Endothelial cell of umbilical vein (primary cell): ENCODE data around the gene KCNIP1. TPM values are rescaled to one million over a fixed set of nuclear protein-coding genes. Genes with fewer than 3 reads are reported as not detected.

Experiments
- BruUV-seq: library from RNA; stranded (reverse); fragments of 400-500 nt; replicated peaks from 2 replicates; lab custom pipeline; 2021; lab: Mats Ljungman, UMichigan
- CTCF ChIA-PET: fragments of 300-600, 350-600 bp; sonication (Branson Sonifier 250); formaldehyde crosslinking; loops from one replicate; lab custom pipeline; 2021; ENCODE audit warnings: antibody characterized with exemption, inconsistent platforms; lab: Charles Lee
- POLR2A ChIA-PET: fragments of 300-600, 350-600 bp; sonication (Branson Sonifier 250); formaldehyde crosslinking; loops from one replicate; lab custom pipeline; 2021; ENCODE audit warnings: antibody characterized with exemption, inconsistent platforms; lab: Charles Lee
- DNase-seq: peaks from one replicate; pipeline ENCODE4 v3.0.0-alpha.2; 2011; ENCODE audit warnings: low read depth, low spot score
- FAIRE-seq: peaks from 2 replicates; lab custom pipeline; 2011; peaks lifted over from hg19 to GRCh38; lab: Jason Lieb, UNC
- H2AFZ ChIP-seq: 2 replicates; pipeline ENCODE4 v1.6.0; 2012; ENCODE audit warnings: low read depth, low read length, control low read depth, inconsistent platforms
- H3K27ac ChIP-seq: 2 replicates; pipeline ENCODE4 v1.5.1; 2011; ENCODE audit warnings: low read depth, mild to moderate bottlenecking, control low read depth, low read length, moderate library complexity; ENCODE audit not compliant: insufficient read depth
- H3K27me3 ChIP-seq, 2 experiments: 2 replicates each; pipeline versions ENCODE4 v1.6.0 to v1.6.1; 2011; ENCODE audit warnings: low read length in 2 of 2, mixed read lengths in 1 of 2; ENCODE audit not compliant: control insufficient read depth in 2 of 2, insufficient read depth in 2 of 2
- H3K36me3 ChIP-seq, 2 experiments: 2 replicates in 1 of 2; 3 replicates in 1 of 2; pipeline ENCODE4 v1.5.1; 2011; ENCODE audit warnings: low read length in 2 of 2, mild to moderate bottlenecking in 1 of 2, moderate library complexity in 1 of 2; ENCODE audit not compliant: control insufficient read depth in 2 of 2, insufficient read depth in 2 of 2; ENCODE audit errors: extremely low read depth in 1 of 2
- H3K4me1 ChIP-seq: 3 replicates; pipeline ENCODE4 v1.5.1; 2011; ENCODE audit warnings: mild to moderate bottlenecking, low read length; ENCODE audit not compliant: control insufficient read depth, insufficient read depth; ENCODE audit errors: extremely low read depth
- H3K4me2 ChIP-seq: 2 replicates; pipeline ENCODE4 v1.6.1; 2011; ENCODE audit warnings: low read length, control low read depth, mixed read lengths; ENCODE audit not compliant: insufficient read depth
- H3K4me3 ChIP-seq, 3 experiments: fragments of 200-600 bp in 1 of 3; sonication (generic), shearing (Covaris generic) in 1 of 3; replicated peaks in 1 of 3; 2 replicates each; pipeline ENCODE4 v1.5.1; 2011 to 2016; ENCODE audit warnings: control low read depth in 3 of 3, low read length in 3 of 3, mild to moderate bottlenecking in 2 of 3, inconsistent platforms in 1 of 3, low read depth in 1 of 3, moderate library complexity in 1 of 3; ENCODE audit not compliant: insufficient read depth in 1 of 3
- H3K79me2 ChIP-seq: 2 replicates; pipeline ENCODE4 v1.6.0; 2012; ENCODE audit warnings: low read length, inconsistent platforms; ENCODE audit not compliant: control insufficient read depth, insufficient read depth
- H3K9ac ChIP-seq: replicated peaks from 2 replicates; pipeline ENCODE3; 2011; ENCODE audit warnings: low read length, control low read depth; ENCODE audit not compliant: insufficient read depth; ENCODE audit errors: extremely low read depth
- H3K9me1 ChIP-seq: replicated peaks from 3 replicates; pipeline ENCODE4 v1.6.0; 2011; ENCODE audit warnings: mild to moderate bottlenecking, low read length; ENCODE audit not compliant: control insufficient read depth, insufficient read depth; ENCODE audit errors: extremely low read depth
- H3K9me3 ChIP-seq: replicated peaks from 2 replicates; pipeline ENCODE4 v1.5.1; 2012; ENCODE audit warnings: low read length, inconsistent platforms; ENCODE audit not compliant: control insufficient read depth, insufficient read depth
- H4K20me1 ChIP-seq: replicated peaks from 2 replicates; pipeline ENCODE3; 2011; ENCODE audit warnings: mild to moderate bottlenecking, low read length; ENCODE audit not compliant: control insufficient read depth, insufficient read depth; ENCODE audit errors: extremely low read depth
- CTCF ChIP-seq, 2 donors: IDR thresholded peaks; 1 replicate in 1 of 2; 2 replicates in 1 of 2; pipeline ENCODE4 v1.5.1; 2011; ENCODE audit warnings: low read length in 2 of 2, mild to moderate bottlenecking in 2 of 2, moderate library complexity in 2 of 2, control low read depth in 1 of 2, inconsistent platforms in 1 of 2, low read depth in 1 of 2; ENCODE audit not compliant: insufficient read depth in 1 of 2; ENCODE audit errors: extremely low read depth in 1 of 2
- EZH2 ChIP-seq: IDR thresholded peaks from 2 replicates; pipeline ENCODE4 v1.6.1; 2012; ENCODE audit warnings: borderline replicate concordance, low read depth, mild to moderate bottlenecking, moderate library complexity, low read length, inconsistent platforms; ENCODE audit not compliant: severe bottlenecking
- FOS ChIP-seq: IDR thresholded peaks from 2 replicates; pipeline ENCODE4 v1.6.1; 2011; ENCODE audit warnings: mild to moderate bottlenecking, low read length, moderate library complexity, borderline replicate concordance; ENCODE audit not compliant: insufficient read depth
- GATA2 ChIP-seq: IDR thresholded peaks from 2 replicates; pipeline ENCODE4 v1.7.0; 2011; ENCODE audit warnings: low read depth, mild to moderate bottlenecking, moderate library complexity, mixed read lengths, low read length; ENCODE audit not compliant: insufficient read length, insufficient read depth
- JUN ChIP-seq: IDR thresholded peaks from 2 replicates; pipeline ENCODE4 v1.6.1; 2011; ENCODE audit warnings: borderline replicate concordance, low read depth; ENCODE audit not compliant: insufficient read length, insufficient read depth
- MAX ChIP-seq: IDR thresholded peaks from 2 replicates; pipeline ENCODE4 v1.6.1; 2011; ENCODE audit not compliant: insufficient read depth, insufficient read length
- MYC ChIP-seq: IDR thresholded peaks from one replicate; pipeline ENCODE4 v1.6.1; 2011; ENCODE audit warnings: mild to moderate bottlenecking, low read depth, low read length
- POLR2A ChIP-seq: IDR thresholded peaks from 2 replicates; pipeline ENCODE4 v1.6.1; 2012; ENCODE audit warnings: low read depth, mild to moderate bottlenecking, control low read depth, low read length
- POLR2AphosphoS5 ChIP-seq: IDR thresholded peaks from 2 replicates; pipeline ENCODE4 v1.6.1; 2012; ENCODE audit warnings: low read depth, mild to moderate bottlenecking, control low read depth, low read length, moderate library complexity; ENCODE audit not compliant: insufficient read depth
- dilution Hi-C: fragments of 300-500 bp; cut with MboI; formaldehyde crosslinking; loops from one replicate; pipeline ENCODE4 v1.15.0; 2019; ENCODE audit warnings: low sequenced_read_pairs; ENCODE audit not compliant: extremely low pct_ligation_motif_present
- intact Hi-C: fragments of 100-400 bp; cut with micrococcal nuclease; formaldehyde crosslinking; loops from one replicate; pipeline ENCODE4 v1.10.0; 2022
- polyA plus RNA-seq, 4 experiments: library from polyadenylated mRNA; depleted of rRNA in 3 of 4; stranded (reverse) in 3 of 4; unstranded in 1 of 4; fragments of >200 nt; gene quantifications; 2 replicates each; pipeline versions ENCODE4 v1.2.1 to v1.2.3, GENCODE V29; 2011 to 2012; ENCODE audit warnings: missing spikeins in 1 of 4
- total RNA-seq: library from RNA; stranded (reverse); gene quantifications from 2 replicates; pipeline ENCODE4 v1.2.3, GENCODE V29; 2021

The KCNIP1 gene
- total and polyA plus RNA-seq, 2 donors (not counting 3 experiments of a cell fraction or from before 2014, with no cell fraction given): 0.15 TPM; not detected in 1

- Histone ChIP-seq H3K27ac (no peak overlapping the region), H3K4me2 (no peak overlapping the region), H2AFZ (no peak overlapping the region), H3K27me3 (peaks cover 2 to 3% of the 10 kb centered on the region in 2 experiments), H4K20me1 (no peaks in the 10 kb centered on the region), H3K9me3 (no peaks in the 10 kb centered on the region), H3K4me3 (no peak overlapping the region), H3K36me3 (no peaks in the 10 kb centered on the region), H3K9me1 (no peaks in the 10 kb centered on the region), H3K9ac (no peak overlapping the region), H3K79me2 (no peaks in the 10 kb centered on the region), H3K4me1 (no peaks in the 10 kb centered on the region)
- intact Hi-C loops: no loop called here
- FAIRE-seq (no peak), DNase-seq (no peak)
- CTCF ChIA-PET: no interaction called here
- no TSS peak for BruUV-seq
- no peak for TF ChIP-seq CTCF (IDR thresholded peaks at IDR 0.05; ENCODE audit: extremely low read depth in 1 of 2, insufficient read depth in 1 of 2, low read depth in 1 of 2, low read length in 2 of 2)
- no peak for TF ChIP-seq GATA2
- TF ChIP-seq POLR2AphosphoS5: no peak
- no peak for TF ChIP-seq MAX
- no peak for TF ChIP-seq JUN
- TF ChIP-seq POLR2A: no peak
- no peak for TF ChIP-seq MYC
- TF ChIP-seq EZH2: no peak
- no peak for TF ChIP-seq FOS
- dilution Hi-C loops: no loop called here
- POLR2A ChIA-PET: no interaction called here
Observed at GRCh38 chr5:170720984-170721383, 217.2 kb downstream of the KCNIP1 start.
